Activated CD8-positive, alpha-beta T cell treated with anti-CD3 and anti-CD28 coated beads for 36 hours (primary cell): ENCODE measurements around the gene SLC6A14. TPM values are rescaled to one million over a fixed set of nuclear protein-coding genes. Genes with fewer than 3 reads are reported as not detected.

Experiments used
- ATAC-seq: fragments of 200-7000 bp; cut with Tn5 transposase; one replicate; pipeline ENCODE4 v1.10.0; 2021; ENCODE audit warnings: mild to moderate bottlenecking, moderate library complexity
- CTCF ChIA-PET: fragments of 350-600 bp; sonication (Branson Sonifier 250); formaldehyde crosslinking; loops from one replicate; lab custom pipeline; 2021; ENCODE audit warnings: antibody characterized with exemption; lab: Charles Lee
- POLR2A ChIA-PET: fragments of 350-600 bp; sonication (Branson Sonifier 250); formaldehyde crosslinking; loops from one replicate; lab custom pipeline; 2021; ENCODE audit warnings: antibody characterized with exemption; lab: Charles Lee
- DNase-seq: peaks from one replicate; pipeline ENCODE4 v3.0.0-alpha.2; 2020
- H3K27ac Mint-ChIP-seq: one replicate; pipeline ENCODE4 v1.8.0; 2021; ENCODE audit warnings: mild to moderate bottlenecking, mixed read lengths
- H3K27me3 Mint-ChIP-seq: one replicate; pipeline ENCODE4 v1.8.0; 2021; ENCODE audit warnings: mixed read lengths
- H3K36me3 Mint-ChIP-seq: one replicate; pipeline ENCODE4 v1.8.0; 2021; ENCODE audit warnings: low read depth, mixed read lengths
- H3K4me1 Mint-ChIP-seq: one replicate; pipeline ENCODE4 v1.8.0; 2021; ENCODE audit warnings: low read depth, mixed read lengths
- H3K4me3 Mint-ChIP-seq: one replicate; pipeline ENCODE4 v1.8.0; 2021; ENCODE audit warnings: mild to moderate bottlenecking, moderate library complexity, mixed read lengths
- H3K9me3 Mint-ChIP-seq: one replicate; pipeline ENCODE4 v1.8.0; 2021; ENCODE audit warnings: mixed read lengths
- intact Hi-C: fragments of 100-400 bp; cut with micrococcal nuclease; formaldehyde crosslinking; loops from one replicate; pipeline ENCODE4 v1.10.0; 2022
- total RNA-seq, 2 experiments: library from RNA; stranded (reverse); gene quantifications; one replicate each; pipeline ENCODE4 v1.2.3, GENCODE V29; 2021
- TF ChIP-seq, protein P1 (sequence below): fragments of 200-600 bp; IDR thresholded peaks from one replicate; pipeline ENCODE4 v1.8.0; 2022; ENCODE audit warnings: antibody characterized with exemption, mild to moderate bottlenecking

The SLC6A14 gene
- total RNA-seq, 2 experiments from 2014 or later = not detected

DNA sequence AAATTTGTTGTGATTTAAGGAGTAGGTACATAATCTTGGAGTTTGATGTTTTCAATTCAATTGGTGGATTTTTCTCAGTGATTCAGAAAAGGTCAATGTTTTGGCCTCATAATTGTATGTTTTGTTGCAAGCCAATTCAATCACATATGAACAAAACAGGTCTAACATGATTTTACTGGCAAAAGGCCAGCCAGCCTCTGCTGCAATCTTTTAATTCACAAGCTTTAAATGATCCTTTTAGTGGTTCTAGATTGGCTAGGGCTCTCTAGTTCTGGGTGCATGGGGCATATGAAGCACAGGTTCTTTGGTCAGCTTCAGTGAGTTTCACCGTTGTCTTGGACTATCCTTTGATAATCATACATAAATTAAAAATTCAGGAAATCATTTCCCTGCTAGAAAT lies 19.2 kb upstream of the SLC6A14 start:
- no peaks in the 10 kb centered on the region for H3K4me1 Mint-ChIP-seq
- H3K27me3 Mint-ChIP-seq = no peaks in the 10 kb centered on the region
- DNase-seq = no peak
- TF ChIP-seq, protein P1, sequence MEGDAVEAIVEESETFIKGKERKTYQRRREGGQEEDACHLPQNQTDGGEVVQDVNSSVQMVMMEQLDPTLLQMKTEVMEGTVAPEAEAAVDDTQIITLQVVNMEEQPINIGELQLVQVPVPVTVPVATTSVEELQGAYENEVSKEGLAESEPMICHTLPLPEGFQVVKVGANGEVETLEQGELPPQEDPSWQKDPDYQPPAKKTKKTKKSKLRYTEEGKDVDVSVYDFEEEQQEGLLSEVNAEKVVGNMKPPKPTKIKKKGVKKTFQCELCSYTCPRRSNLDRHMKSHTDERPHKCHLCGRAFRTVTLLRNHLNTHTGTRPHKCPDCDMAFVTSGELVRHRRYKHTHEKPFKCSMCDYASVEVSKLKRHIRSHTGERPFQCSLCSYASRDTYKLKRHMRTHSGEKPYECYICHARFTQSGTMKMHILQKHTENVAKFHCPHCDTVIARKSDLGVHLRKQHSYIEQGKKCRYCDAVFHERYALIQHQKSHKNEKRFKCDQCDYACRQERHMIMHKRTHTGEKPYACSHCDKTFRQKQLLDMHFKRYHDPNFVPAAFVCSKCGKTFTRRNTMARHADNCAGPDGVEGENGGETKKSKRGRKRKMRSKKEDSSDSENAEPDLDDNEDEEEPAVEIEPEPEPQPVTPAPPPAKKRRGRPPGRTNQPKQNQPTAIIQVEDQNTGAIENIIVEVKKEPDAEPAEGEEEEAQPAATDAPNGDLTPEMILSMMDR = no peak
- H3K9me3 Mint-ChIP-seq = no peaks in the 10 kb centered on the region
- H3K36me3 Mint-ChIP-seq = no peaks in the 10 kb centered on the region
- H3K27ac Mint-ChIP-seq = no peak overlapping the region
- H3K4me3 Mint-ChIP-seq = no peak overlapping the region
- ChIA-PET CTCF (no interaction called here), POLR2A (no interaction called here)
- no peak for ATAC-seq
- intact Hi-C loops = no loop called here

DNA sequence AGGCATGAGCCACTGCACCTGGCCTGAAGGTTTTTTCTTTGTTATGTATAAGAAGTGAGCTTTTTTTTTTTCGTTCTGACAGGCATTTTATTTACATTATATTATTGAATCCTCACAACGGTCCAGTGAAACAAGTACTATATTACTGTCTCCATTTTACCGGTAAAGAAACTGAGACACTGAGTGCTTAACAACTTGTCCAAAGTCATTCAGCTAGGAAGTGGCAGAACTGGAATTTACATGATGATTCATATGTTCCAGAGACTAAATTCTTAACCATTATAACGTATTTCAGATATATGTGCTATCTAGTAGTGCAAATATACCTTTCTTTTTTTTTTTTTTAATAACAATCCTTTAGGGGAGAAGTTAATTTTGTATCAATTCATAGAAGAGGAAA lies 18.4 kb upstream of the SLC6A14 start:
- H3K4me3 Mint-ChIP-seq = no peak overlapping the region
- DNase-seq = no peak
- H3K36me3 Mint-ChIP-seq = no peaks in the 10 kb centered on the region
- TF ChIP-seq, protein P1 = no peak
- H3K9me3 Mint-ChIP-seq = no peaks in the 10 kb centered on the region
- ChIA-PET POLR2A (no interaction called here), CTCF (no interaction called here)
- H3K27me3 Mint-ChIP-seq = no peaks in the 10 kb centered on the region
- intact Hi-C loops = no loop called here
- no peak overlapping the region for H3K27ac Mint-ChIP-seq
- no peak for ATAC-seq
- no peaks in the 10 kb centered on the region for H3K4me1 Mint-ChIP-seq

DNA sequence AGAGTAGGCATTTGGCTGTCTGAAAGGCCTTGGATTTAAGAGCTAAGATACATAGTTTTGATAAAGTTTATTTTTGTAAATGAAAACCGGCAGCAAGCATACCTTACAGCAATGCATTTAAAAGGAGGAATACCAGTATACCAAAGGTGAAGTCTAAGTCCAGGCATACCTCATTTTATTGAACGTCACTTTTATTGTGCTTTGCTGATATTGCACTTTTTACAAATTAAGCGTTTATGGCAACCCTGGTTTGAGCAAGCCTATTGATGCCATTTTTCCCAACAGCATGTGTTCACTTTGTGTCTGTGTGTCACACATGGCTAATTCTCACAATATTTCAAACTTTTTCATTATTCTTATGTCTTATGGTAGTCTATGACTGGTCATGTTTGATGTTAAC lies 8.4 kb upstream of the SLC6A14 start:
- Mint-ChIP-seq H3K4me3 (no peak overlapping the region), H3K4me1 (no peaks in the 10 kb centered on the region), H3K36me3 (no peaks in the 10 kb centered on the region), H3K9me3 (no peaks in the 10 kb centered on the region), H3K27ac (no peak overlapping the region), H3K27me3 (no peaks in the 10 kb centered on the region)
- intact Hi-C loops = no loop called here
- no peak for DNase-seq
- ATAC-seq = no peak
- ChIA-PET CTCF (no interaction called here), POLR2A (no interaction called here)
- TF ChIP-seq, protein P1 = no peak

DNA sequence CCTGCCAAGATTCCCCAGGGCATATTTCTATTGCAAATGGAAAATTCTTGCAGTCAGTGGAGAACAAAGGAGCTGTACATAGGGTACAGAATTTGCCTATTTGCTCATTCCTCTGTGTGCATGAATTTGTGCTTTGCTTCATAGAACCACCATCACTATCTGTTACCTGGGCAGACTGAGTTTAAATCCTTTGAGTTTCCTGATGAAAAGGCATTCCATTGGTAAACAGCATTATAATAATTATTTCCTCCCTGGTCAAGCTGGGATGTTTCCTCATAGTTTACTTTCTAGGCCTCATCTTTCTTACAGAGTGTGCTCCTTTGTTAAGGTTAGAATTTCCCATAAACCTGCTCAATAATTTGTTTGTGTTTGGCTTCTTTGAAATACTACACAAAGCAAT lies 809 bp upstream of the SLC6A14 start:
- ChIA-PET CTCF (no interaction called here), POLR2A (no interaction called here)
- H3K27ac Mint-ChIP-seq = no peak overlapping the region
- H3K36me3 Mint-ChIP-seq = no peaks in the 10 kb centered on the region
- no peak overlapping the region for H3K4me3 Mint-ChIP-seq
- intact Hi-C loops = no loop called here
- TF ChIP-seq, protein P1 = no peak
- DNase-seq = no peak
- ATAC-seq = no peak
- no peaks in the 10 kb centered on the region for H3K4me1 Mint-ChIP-seq
- no peaks in the 10 kb centered on the region for H3K27me3 Mint-ChIP-seq
- H3K9me3 Mint-ChIP-seq = no peaks in the 10 kb centered on the region

DNA sequence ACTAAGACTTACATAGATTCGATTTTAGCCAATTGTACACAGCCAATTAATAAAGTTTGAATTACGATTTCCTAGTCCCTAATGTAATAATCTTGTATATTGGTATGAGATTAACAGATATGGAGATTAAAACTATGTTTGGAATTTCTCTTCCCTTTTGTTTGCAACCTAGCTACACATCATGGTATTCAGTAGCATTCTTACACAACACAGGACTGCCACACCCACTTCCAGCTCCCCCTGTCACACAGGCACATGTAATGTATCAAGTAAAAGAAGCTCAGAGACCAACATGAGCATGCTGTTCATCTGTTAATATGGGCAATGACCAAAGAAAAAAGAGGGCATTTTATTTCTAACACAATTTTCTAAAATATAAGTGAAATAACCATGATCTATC lies 12.8 kb downstream of the SLC6A14 start:
- CTCF ChIA-PET = no interaction called here
- POLR2A ChIA-PET = no interaction called here
- intact Hi-C loops = no loop called here
- H3K4me3 Mint-ChIP-seq = no peak overlapping the region
- DNase-seq (no peak), ATAC-seq (no peak)
- TF ChIP-seq, protein P1 = no peak
- H3K9me3 Mint-ChIP-seq = no peaks in the 10 kb centered on the region
- no peak overlapping the region for H3K27ac Mint-ChIP-seq
- H3K4me1 Mint-ChIP-seq = no peaks in the 10 kb centered on the region
- H3K36me3 Mint-ChIP-seq = no peaks in the 10 kb centered on the region
- no peaks in the 10 kb centered on the region for H3K27me3 Mint-ChIP-seq
